ENCODE measurements around the gene ACOXL.

DNA sequence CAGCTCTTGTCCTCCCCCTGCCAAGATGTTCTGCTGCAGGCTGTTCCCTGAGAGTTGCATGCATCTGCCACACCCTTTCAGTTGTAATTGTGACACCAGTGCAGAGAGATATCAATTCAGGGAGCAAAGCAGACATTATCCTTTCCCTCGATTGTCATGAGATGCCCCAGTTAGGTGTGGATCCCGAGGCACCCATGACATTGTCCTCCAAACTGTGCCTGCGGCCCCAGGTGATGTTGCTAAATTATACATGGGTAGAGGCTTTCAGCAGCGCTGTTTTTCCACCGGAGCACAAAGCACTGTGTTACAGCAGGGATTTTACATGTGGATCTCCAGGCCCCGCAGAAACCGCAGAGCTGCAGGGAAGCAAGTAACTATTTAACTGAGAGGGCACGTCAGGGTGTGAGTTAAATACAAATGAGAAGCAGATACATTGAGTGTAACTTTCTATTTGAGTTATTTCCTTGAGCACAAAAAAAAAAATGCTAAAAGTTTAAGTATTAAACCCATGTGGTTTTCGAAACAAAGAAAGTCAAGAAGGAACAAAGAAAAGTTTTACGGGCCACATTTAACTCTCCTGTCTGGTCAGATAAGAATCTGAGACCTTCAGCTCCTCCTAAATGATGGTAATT is 298.0 kb downstream of the ACOXL start:
- TF ChIP-seq, protein P1, sequence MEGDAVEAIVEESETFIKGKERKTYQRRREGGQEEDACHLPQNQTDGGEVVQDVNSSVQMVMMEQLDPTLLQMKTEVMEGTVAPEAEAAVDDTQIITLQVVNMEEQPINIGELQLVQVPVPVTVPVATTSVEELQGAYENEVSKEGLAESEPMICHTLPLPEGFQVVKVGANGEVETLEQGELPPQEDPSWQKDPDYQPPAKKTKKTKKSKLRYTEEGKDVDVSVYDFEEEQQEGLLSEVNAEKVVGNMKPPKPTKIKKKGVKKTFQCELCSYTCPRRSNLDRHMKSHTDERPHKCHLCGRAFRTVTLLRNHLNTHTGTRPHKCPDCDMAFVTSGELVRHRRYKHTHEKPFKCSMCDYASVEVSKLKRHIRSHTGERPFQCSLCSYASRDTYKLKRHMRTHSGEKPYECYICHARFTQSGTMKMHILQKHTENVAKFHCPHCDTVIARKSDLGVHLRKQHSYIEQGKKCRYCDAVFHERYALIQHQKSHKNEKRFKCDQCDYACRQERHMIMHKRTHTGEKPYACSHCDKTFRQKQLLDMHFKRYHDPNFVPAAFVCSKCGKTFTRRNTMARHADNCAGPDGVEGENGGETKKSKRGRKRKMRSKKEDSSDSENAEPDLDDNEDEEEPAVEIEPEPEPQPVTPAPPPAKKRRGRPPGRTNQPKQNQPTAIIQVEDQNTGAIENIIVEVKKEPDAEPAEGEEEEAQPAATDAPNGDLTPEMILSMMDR (IDR thresholded peaks at IDR 0.05): no peak
- no peak for TF ChIP-seq POLR2A (IDR thresholded peaks at IDR 0.05)

Data from body of pancreas (tissue), 4 donors.